Muscle layer of duodenum (tissue), 2 donors: Measurements from ENCODE around the gene TSNAXIP1.
"Not testable (repeated sequence)": the region's sequence is repeated elsewhere in the genome, so short reads cannot be mapped to it uniquely, and the experiment has no call there.

Experiments
- H3K27ac ChIP-seq: one replicate; pipeline ENCODE4 v1.7.0; 2013; ENCODE audit warnings: mild to moderate bottlenecking, low read length
- H3K27me3 ChIP-seq: one replicate; pipeline ENCODE4 v1.7.0; 2013; ENCODE audit warnings: low read depth, mild to moderate bottlenecking, control low read depth, low read length
- H3K36me3 ChIP-seq, 2 donors: one replicate each; pipeline ENCODE4 v1.7.0; 2013; ENCODE audit warnings: low read length in 2 of 2, control low read depth in 1 of 2, mild to moderate bottlenecking in 1 of 2; ENCODE audit not compliant: insufficient read depth in 2 of 2, control insufficient read depth in 1 of 2
- H3K4me1 ChIP-seq, 2 donors: one replicate each; pipeline ENCODE4 v1.7.0; 2013; ENCODE audit warnings: low read length in 2 of 2, mild to moderate bottlenecking in 2 of 2, control low read depth in 1 of 2, moderate library complexity in 1 of 2; ENCODE audit not compliant: insufficient read depth in 2 of 2, control insufficient read depth in 1 of 2
- H3K4me3 ChIP-seq, 2 donors: one replicate each; pipeline ENCODE4 v1.7.0; 2013; ENCODE audit warnings: low read length in 2 of 2, low read depth in 1 of 2, mild to moderate bottlenecking in 1 of 2
- H3K9me3 ChIP-seq, 2 donors: one replicate each; pipeline ENCODE4 v1.7.0; 2013; ENCODE audit warnings: low read length in 2 of 2, control low read depth in 1 of 2, mild to moderate bottlenecking in 1 of 2; ENCODE audit not compliant: control insufficient read depth in 1 of 2
- donor health status: healthy.

Gene TSNAXIP1

DNA sequence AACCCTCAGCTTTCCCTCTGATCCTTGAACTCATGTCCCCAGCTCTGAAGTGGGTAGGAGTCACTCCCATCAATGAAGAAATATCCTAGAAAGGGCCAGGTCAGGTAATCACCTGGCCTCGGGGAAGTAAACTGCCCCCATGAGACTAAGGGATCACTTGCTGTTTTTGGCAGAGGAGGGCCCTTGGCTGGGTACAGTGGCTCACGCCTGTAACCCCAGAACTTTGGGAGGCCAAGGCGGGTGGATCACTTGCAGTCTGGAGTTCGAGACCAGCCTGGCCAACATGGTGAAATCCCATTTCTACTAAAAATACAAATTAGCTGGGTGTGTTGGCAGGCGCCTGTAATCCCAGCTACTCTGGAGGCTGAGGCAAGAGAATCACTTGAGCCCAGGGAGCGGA lies 57.4 kb downstream of the TSNAXIP1 start:
- H3K27me3 ChIP-seq, H3K9me3 ChIP-seq, H3K4me3 ChIP-seq: not testable (repeated sequence)
- H3K4me1 ChIP-seq = peaks cover 0 to 25% of the 10 kb centered on the region in 2 donors
- H3K36me3 ChIP-seq = peaks cover 7 to 43% of the 10 kb centered on the region in 2 donors
- H3K27ac ChIP-seq = peak overlapping the region; percentile 64

DNA sequence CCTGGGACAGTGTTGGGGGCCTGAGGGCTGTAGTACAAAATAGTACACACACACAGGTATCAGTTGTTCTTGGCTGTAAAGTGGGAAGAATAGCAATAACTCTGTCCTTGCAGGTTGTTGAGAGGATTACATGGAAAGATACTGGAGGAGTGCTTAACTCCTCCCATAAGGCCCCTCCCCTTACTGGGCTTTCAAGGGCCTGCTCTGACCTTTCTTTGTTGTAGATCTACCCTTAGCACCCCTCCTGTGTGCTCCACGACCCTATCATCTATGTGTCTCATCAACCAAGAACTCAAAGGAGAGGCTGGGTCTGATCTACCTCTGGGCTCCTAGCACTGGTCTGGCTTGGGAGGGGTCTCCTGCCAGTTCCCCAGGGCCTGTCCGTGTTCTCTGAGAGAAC lies 57.9 kb downstream of the TSNAXIP1 start:
- Histone ChIP-seq H3K9me3 (no peaks in the 10 kb centered on the region), H3K4me1 (peaks cover 0 to 25% of the 10 kb centered on the region in 2 donors), H3K36me3 (peaks cover 7 to 45% of the 10 kb centered on the region in 2 donors), H3K27me3 (no peaks in the 10 kb centered on the region), H3K27ac (no peak overlapping the region), H3K4me3 (no peak overlapping the region)

GRCh38 chr16:67865318-67865717 lies 58.6 kb downstream of the TSNAXIP1 start:
- Histone ChIP-seq H3K36me3 (peaks cover 12 to 51% of the 10 kb centered on the region in 2 donors), H3K27me3 (no peaks in the 10 kb centered on the region), H3K9me3 (no peaks in the 10 kb centered on the region), H3K27ac (no peak overlapping the region), H3K4me3 (no peak overlapping the region), H3K4me1 (peaks cover 0 to 25% of the 10 kb centered on the region in 2 donors)

DNA sequence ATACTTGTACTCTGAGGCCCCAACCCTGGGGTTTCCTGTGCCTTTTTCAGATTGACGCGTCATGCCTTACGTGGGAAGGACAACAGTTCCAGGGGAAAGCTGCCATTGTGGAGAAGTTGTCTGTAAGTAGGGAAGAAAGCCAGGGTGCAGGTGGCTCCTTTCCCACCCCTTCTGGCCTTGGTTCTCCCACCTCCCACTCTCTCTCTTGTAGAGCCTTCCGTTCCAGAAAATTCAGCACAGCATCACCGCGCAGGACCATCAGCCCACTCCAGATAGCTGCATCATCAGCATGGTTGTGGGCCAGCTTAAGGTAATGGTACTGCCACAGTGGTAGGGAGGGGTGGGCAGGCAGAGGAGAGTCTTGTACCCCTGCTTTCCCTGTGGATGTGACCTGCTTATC lies 61.6 kb downstream of the TSNAXIP1 start:
- H3K36me3 ChIP-seq = peaks cover 16 to 60% of the 10 kb centered on the region in 2 donors
- no peak overlapping the region for H3K27ac ChIP-seq
- H3K9me3 ChIP-seq = no peaks in the 10 kb centered on the region
- no peak overlapping the region for H3K4me3 ChIP-seq
- H3K4me1 ChIP-seq = peaks cover 0 to 13% of the 10 kb centered on the region in 2 donors
- no peaks in the 10 kb centered on the region for H3K27me3 ChIP-seq

GRCh38 chr16:67869653-67870052 lies 63.0 kb downstream of the TSNAXIP1 start:
- Histone ChIP-seq H3K27me3 (no peaks in the 10 kb centered on the region), H3K27ac (no peak overlapping the region), H3K36me3 (peaks cover 16 to 59% of the 10 kb centered on the region in 2 donors), H3K9me3 (no peaks in the 10 kb centered on the region), H3K4me3 (no peak overlapping the region), H3K4me1 (peaks cover 10 to 18% of the 10 kb centered on the region in 2 donors)

DNA sequence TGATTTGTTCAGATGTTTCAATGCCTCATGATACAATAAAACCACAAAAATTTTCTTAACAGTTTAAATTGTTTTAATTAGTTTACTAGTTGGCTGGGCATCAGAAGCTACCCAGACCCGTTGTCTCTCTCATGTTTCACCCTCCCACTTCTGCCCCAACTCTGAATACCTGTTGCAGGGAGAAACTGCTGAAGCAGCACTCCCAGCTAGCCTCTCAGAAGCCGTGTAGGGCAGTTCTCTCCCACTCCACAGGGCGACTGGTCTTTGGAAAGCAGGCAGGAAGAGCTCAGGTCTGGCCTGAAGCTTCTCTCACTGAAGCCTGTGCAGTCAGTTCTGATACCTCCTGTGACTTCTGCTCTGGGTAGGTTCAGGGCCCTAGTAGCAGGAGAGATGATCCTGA lies 64.6 kb downstream of the TSNAXIP1 start:
- no peaks in the 10 kb centered on the region for H3K9me3 ChIP-seq
- no peaks in the 10 kb centered on the region for H3K27me3 ChIP-seq
- no peak overlapping the region for H3K4me3 ChIP-seq
- peaks cover 21 to 49% of the 10 kb centered on the region in 2 donors for H3K36me3 ChIP-seq
- peaks cover 15 to 32% of the 10 kb centered on the region in 2 donors for H3K4me1 ChIP-seq
- H3K27ac ChIP-seq = no peak overlapping the region

DNA sequence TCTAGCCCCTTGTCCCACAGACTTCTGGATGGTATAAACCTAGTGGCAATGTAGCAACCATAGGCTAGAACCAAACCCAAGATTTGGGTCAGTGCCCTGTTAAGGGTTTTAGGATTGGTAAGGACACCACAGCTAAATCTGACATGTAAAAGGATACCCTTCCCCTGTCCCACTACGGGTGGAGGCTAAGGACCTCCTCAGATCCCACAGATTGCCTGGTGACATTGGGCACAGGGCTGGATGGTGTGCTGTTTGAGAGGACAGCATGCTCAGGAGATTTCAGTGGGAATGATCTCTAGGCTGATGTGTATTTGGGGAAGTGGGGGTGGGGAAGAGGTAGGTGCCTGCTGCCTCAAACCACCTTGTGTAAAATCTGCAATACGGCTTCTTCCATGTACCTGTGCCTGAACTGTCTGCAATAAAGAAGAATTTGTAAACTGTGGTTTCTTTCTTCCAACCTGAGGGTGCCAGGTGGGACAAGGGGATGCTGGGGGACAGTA lies 65.5 kb downstream of the TSNAXIP1 start:
- Histone ChIP-seq H3K27me3 (no peaks in the 10 kb centered on the region), H3K4me3 (peak overlapping the region; percentile 73 to 89), H3K9me3 (no peaks in the 10 kb centered on the region), H3K4me1 (peaks cover 15 to 32% of the 10 kb centered on the region in 2 donors), H3K27ac (peak overlapping the region; percentile 49), H3K36me3 (peaks cover 28 to 57% of the 10 kb centered on the region in 2 donors)

GRCh38 chr16:67872631-67873434 lies 66.1 kb downstream of the TSNAXIP1 start, which contains the start of gene EDC4:
EDC4 (plus strand) TSS chr16:67873052; CDS start chr16:67873262, 210 bp downstream.
- peaks cover 15 to 32% of the 10 kb centered on the region in 2 donors for H3K4me1 ChIP-seq
- H3K27me3 ChIP-seq = no peaks in the 10 kb centered on the region
- H3K36me3 ChIP-seq = peaks cover 35 to 57% of the 10 kb centered on the region in 2 donors
- no peaks in the 10 kb centered on the region for H3K9me3 ChIP-seq
- peak within 1 kb of the TSS; percentile 61 for H3K27ac ChIP-seq
- H3K4me3 ChIP-seq = peak within 1 kb of the TSS; percentile 73 to 89

- peaks cover 15 to 32% of the 10 kb centered on the region in 2 donors for H3K4me1 ChIP-seq
- peaks cover 39 to 57% of the 10 kb centered on the region in 2 donors for H3K36me3 ChIP-seq
Measured at GRCh38 chr16:67873435-67874370, 67.0 kb downstream of the TSNAXIP1 start.

GRCh38 chr16:67874372-67874771 lies 67.7 kb downstream of the TSNAXIP1 start:
- Histone ChIP-seq H3K27me3 (no peaks in the 10 kb centered on the region), H3K4me3 (peak overlapping the region; percentile 73 to 89), H3K4me1 (peaks cover 15 to 32% of the 10 kb centered on the region in 2 donors), H3K27ac (no peak overlapping the region), H3K36me3 (peaks cover 44 to 59% of the 10 kb centered on the region in 2 donors), H3K9me3 (no peaks in the 10 kb centered on the region)

More at GRCh38 chr16:67873435-67874370, 67.0 kb downstream of the TSNAXIP1 start:
- Histone ChIP-seq H3K9me3 (no peaks in the 10 kb centered on the region), H3K27ac (peak overlapping the region; percentile 61), H3K4me3 (peak overlapping the region; percentile 73 to 89), H3K27me3 (no peaks in the 10 kb centered on the region)

GRCh38 chr16:67877064-67877463 lies 70.4 kb downstream of the TSNAXIP1 start:
- Histone ChIP-seq H3K4me1 (peaks cover 15 to 31% of the 10 kb centered on the region in 2 donors), H3K27ac (no peak overlapping the region), H3K9me3 (no peaks in the 10 kb centered on the region), H3K27me3 (no peaks in the 10 kb centered on the region), H3K36me3 (peaks cover 60 to 62% of the 10 kb centered on the region in 2 donors), H3K4me3 (no peak overlapping the region)
